HG03469 (cell line): ENCODE measurements around the gene SOSTDC1.

Experiments
- ATAC-seq: cut with Tn5 transposase; IDR thresholded peaks from one replicate; pipeline ENCODE4 v1.9.1; 2021; ENCODE audit warnings: mild to moderate bottlenecking, moderate library complexity, moderate number of reproducible peaks; ENCODE audit not compliant: unreplicated experiment

SOSTDC1 gene

DNA sequence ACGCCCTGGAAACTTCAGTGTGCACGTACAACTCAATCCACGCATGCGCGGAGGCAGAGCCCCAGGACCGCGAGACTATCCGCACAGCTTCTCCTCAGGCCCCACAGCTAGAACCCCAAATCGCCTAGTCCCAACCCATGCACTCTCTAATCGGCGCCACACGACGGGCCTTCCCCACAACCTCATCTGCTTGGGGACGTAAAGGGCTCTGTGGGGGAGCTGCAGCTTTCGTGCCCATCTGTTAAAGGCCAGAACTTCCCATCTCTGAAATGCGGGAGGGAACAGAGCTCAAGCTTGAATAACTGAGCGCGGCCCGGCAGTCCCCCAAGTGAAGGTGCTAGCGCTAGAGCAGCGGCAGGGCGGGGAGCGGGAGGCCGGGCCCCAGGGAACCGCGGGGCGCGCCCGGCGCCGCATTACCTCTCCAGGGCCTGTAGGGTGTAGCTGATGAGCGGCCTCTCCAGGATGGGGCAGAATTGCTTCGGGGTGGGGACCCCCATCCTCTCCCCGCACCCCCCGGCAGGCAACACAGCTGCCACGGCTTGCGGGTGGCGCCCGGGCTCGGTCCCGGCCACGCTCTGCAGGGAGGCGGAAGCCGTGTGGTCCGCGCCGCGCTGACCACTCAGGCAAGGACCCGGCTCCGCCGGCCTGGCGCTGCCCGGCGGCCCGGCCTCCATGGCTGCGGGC lies 44.7 kb downstream of the SOSTDC1 start:
- ATAC-seq = peak; percentile 76

DNA sequence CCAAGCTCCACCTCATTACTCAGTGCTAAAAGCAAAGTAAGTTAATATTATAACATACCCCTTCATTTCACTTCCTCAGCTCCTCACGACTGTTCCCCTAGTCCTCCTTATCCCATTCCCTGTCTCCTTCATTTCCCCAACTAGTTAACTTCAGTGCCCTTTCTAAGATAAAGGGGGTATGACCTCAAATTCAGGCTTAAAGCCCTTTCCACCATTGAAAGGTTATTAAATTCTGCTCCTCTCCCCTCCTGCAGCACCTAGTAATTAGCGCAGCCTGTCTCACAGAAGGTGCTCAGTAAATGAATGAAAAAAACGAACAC lies 45.2 kb downstream of the SOSTDC1 start:
- no peak for ATAC-seq

DNA sequence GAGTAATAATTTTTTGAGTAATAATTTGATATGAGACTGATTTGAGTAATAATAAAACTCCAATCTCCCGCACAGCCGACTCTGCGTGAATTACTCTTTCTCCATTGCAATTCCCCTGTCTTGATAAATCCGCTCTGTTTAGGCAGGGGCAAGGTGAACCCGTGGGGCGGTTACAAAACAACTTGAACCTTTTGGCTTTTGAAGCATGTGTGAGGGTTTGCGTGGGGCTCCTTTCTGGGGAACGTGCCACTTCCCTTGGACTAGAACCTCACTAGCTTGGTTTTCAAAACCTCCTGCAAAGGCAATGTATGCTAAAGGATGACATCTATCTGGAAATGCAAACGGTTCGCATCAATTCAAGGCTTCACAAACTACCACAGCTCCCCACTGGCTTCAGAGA lies 45.7 kb downstream of the SOSTDC1 start:
- no peak for ATAC-seq

DNA sequence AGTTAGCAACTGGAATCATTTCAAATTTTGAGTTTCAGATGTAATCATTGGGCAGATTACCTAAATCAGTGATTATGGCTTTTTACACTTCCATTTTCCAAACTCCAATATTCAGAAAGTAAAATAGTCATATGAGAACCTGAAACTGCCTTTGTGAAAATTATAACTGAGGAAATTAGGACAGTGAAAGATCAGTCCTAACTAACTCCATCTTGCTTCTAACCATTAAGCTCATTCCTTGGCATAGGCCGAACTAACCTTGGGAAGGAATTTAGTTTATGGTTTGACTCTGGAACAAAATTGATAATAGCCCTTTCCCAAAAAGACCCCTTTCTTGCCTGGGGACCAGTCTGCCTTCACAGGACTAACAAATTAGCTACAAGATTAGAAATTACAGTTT lies 46.4 kb downstream of the SOSTDC1 start:
- ATAC-seq = no peak

DNA sequence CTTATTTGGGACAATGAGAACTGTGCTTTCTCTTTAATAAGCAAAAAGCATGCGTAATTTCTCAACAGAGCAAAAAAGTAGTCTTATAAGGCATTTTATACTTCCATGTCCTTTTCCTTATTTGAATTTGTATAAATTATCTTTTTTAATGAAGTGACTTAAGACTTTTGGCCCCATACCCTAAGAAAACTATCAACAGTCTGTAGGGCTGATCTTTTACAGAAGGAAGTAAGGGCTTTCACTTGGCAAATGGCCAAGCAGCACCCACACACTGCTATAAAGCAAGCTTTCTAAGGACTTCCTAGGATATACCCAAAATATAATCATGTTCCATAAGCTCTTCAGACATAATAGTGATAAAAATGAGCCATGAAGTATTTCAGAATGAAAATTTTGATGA lies 47.6 kb downstream of the SOSTDC1 start:
- no peak for ATAC-seq

DNA sequence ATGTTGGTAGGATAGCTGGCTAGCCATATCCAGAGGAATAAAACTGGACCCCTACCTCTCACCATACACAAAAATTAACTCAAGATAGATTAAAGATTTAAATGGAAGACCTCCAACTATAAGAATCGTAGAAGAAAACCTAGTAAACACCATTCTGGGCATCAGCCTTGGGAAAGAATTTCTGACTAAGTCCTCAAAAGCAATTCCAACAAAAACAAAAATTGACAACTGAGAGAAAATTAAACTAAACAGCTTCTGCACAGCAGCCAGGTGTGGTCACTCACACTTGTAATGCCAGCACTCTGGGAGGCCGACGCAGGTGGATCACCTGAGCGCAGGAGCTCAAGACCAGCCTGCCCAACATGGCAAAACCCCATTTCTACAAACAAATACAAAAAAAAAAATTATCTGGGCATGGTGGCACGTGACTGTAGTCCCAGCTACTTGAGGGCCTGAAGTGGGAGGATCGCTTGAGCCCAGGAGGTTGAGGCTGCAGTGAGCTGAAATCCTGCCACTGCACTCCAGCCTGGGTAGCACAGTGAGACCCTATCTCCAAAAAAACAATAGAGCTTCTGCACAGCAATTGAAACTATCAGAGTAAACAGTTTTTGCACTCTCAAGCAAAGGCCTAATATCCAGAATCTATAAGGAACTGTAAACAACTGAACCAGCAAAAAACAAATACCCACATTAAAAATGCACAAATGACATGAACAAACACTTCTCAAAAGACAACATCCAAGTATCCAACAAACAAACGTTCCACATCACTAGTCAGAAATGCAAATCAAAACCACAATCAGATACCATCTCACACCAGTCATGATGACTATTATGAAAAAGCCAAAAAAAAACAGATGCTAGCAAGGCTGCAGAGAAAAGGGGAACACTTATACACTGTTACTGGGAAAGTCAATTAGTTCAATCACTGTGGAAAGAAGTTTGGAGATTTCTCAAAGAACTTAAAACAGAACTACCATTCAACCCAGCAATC lies 49.0 kb downstream of the SOSTDC1 start:
- ATAC-seq = no peak

DNA sequence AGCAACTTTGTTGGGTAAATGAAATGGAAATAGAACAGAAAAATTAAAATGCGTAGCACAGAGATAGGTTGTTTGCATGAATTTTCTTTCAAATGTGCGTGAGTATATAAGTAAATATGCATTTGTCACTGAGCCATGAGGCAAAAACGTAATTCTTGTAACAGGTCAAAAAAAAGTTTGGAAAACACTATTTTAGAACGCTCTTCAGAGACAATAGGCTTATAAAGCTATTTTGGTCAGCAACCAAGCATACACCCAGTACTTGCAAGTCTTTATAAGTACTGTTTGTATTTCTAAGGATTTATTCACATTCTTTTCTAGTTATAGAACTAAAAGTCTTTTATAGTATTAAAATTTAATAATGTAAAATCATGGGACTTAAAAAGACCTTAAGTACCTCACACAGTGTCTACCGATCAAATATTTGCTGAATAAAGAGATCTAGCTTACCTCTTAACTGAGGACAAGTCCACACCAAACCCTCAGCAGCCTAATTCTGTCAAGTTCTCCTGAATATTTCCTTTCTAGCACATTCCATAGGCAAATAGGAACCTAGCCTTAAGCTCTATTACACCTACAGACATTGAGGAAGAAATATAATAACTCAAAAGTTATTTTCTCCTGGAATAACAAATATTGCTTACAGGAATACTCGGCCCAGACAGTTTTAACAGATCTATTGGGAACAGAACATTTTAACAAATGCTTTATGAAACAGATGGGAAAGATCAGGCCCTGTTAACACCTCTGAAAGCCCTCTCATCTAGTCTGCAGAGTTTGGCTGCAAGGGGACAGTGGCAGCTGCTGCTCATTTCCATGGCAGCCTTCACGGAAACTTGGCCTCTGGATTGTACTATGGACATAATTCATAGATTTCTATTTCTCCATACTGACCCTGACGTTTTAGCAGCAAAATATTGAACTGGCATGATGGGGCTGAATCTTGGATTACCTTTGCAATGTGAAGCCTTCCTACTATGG lies 53.0 kb downstream of the SOSTDC1 start:
- no peak for ATAC-seq
